A549 (cell line): ENCODE measurements around the gene SLC39A11.

Experiments
- CEBPB ChIP-seq, 2 experiments: fragments of >200 bp in 1 of 2; sonication (Bioruptor Twin) in 1 of 2; formaldehyde crosslinking in 1 of 2; IDR thresholded peaks; 2 replicates each; pipeline ENCODE4 v1.6.1; 2012 to 2016
- EHMT2 ChIP-seq: fragments of 200-600 bp; sonication (generic); IDR thresholded peaks from 2 replicates; pipeline ENCODE4 v1.6.1; 2016; ENCODE audit warnings: antibody characterized with exemption, low read depth, mild to moderate bottlenecking, moderate library complexity
- HDAC2 ChIP-seq: fragments of 200-600 bp; sonication (generic); IDR thresholded peaks from 2 replicates; pipeline ENCODE4 v1.6.1; 2016
- JUNB ChIP-seq: fragments of >200 bp; sonication (Bioruptor Twin); formaldehyde crosslinking; IDR thresholded peaks from 2 replicates; pipeline ENCODE4 v1.6.1; 2016
- MYC ChIP-seq: IDR thresholded peaks from 2 replicates; pipeline ENCODE4 v1.6.1; 2012; ENCODE audit warnings: mild to moderate bottlenecking, inconsistent platforms, low read length, improper control_type of control experiment, borderline replicate concordance
- POLR2A ChIP-seq: IDR thresholded peaks from 2 replicates; pipeline ENCODE4 v1.6.1; 2012; ENCODE audit warnings: mild to moderate bottlenecking, low read length
- TF ChIP-seq, protein P1 (sequence below): fragments of >200 bp; sonication (Bioruptor Twin); formaldehyde crosslinking; IDR thresholded peaks from 3 replicates; pipeline ENCODE4 v1.5.1; 2016
- TF ChIP-seq, protein P2 (sequence below): fragments of 200-600 bp; sonication (generic); IDR thresholded peaks from 2 replicates; pipeline ENCODE4 v1.6.1; 2016; ENCODE audit warnings: antibody characterized with exemption, mild to moderate bottlenecking, moderate library complexity

DNA sequence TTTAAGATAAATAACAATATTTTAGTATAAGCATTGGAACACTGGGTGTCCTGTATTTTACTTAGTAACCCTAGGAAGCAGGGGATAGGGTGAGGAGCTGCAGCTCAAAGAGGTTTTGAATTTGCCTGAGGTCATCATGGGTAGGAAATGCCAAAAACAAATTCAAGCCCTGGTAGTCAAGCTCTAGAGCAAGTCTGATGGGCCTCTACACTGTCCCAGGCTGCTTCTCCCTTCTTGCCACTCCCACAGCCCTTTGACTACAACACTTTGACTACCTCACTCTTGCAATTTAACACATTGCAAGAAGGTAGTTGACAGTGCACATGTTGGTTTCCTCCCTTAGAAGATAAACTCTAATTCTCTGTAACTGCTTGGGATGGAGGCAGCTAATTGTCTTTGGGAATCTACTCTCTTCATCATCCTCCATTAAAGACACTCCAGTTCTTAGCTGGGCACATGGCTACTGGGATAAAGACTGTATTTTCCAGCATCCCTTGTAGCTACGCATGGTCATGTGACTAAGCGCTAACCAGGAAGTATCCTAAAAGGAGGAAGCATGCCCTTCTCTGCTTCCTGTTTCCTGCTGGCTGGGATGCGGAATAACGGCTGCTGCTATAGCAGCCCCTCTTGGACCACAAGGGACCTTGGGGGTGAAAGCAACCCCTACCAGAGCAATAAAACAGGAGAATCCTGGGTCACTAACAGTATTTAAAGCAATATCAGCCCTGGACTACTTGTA, 41.6 kb upstream of the SLC39A11 start:
- TF ChIP-seq POLR2A = no peak
- TF ChIP-seq, protein P1, sequence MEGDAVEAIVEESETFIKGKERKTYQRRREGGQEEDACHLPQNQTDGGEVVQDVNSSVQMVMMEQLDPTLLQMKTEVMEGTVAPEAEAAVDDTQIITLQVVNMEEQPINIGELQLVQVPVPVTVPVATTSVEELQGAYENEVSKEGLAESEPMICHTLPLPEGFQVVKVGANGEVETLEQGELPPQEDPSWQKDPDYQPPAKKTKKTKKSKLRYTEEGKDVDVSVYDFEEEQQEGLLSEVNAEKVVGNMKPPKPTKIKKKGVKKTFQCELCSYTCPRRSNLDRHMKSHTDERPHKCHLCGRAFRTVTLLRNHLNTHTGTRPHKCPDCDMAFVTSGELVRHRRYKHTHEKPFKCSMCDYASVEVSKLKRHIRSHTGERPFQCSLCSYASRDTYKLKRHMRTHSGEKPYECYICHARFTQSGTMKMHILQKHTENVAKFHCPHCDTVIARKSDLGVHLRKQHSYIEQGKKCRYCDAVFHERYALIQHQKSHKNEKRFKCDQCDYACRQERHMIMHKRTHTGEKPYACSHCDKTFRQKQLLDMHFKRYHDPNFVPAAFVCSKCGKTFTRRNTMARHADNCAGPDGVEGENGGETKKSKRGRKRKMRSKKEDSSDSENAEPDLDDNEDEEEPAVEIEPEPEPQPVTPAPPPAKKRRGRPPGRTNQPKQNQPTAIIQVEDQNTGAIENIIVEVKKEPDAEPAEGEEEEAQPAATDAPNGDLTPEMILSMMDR = no peak
- TF ChIP-seq EHMT2 = no peak
- no peak for TF ChIP-seq MYC
- no peak for TF ChIP-seq HDAC2
- TF ChIP-seq JUNB = no peak
- TF ChIP-seq, protein P2, sequence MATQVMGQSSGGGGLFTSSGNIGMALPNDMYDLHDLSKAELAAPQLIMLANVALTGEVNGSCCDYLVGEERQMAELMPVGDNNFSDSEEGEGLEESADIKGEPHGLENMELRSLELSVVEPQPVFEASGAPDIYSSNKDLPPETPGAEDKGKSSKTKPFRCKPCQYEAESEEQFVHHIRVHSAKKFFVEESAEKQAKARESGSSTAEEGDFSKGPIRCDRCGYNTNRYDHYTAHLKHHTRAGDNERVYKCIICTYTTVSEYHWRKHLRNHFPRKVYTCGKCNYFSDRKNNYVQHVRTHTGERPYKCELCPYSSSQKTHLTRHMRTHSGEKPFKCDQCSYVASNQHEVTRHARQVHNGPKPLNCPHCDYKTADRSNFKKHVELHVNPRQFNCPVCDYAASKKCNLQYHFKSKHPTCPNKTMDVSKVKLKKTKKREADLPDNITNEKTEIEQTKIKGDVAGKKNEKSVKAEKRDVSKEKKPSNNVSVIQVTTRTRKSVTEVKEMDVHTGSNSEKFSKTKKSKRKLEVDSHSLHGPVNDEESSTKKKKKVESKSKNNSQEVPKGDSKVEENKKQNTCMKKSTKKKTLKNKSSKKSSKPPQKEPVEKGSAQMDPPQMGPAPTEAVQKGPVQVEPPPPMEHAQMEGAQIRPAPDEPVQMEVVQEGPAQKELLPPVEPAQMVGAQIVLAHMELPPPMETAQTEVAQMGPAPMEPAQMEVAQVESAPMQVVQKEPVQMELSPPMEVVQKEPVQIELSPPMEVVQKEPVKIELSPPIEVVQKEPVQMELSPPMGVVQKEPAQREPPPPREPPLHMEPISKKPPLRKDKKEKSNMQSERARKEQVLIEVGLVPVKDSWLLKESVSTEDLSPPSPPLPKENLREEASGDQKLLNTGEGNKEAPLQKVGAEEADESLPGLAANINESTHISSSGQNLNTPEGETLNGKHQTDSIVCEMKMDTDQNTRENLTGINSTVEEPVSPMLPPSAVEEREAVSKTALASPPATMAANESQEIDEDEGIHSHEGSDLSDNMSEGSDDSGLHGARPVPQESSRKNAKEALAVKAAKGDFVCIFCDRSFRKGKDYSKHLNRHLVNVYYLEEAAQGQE = no peak
- no peak for TF ChIP-seq CEBPB (IDR thresholded peaks at IDR 0.05)
